IMR-90 (cell line): ENCODE data around the gene TOMM20L. TPM values are rescaled to one million over a fixed set of nuclear protein-coding genes. Genes with fewer than 3 reads are reported as not detected.

Experiments
- ATAC-seq: fragments of 200-7000 bp; cut with Tn5 transposase; 2 replicates; pipeline ENCODE4 v1.9.1; 2020; ENCODE audit warnings: low read depth, mild to moderate bottlenecking, moderate library complexity
- BruUV-seq: library from RNA; stranded (reverse); fragments of 400-500 nt; replicated peaks from 2 replicates; lab custom pipeline; 2021; lab: Mats Ljungman, UMichigan
- CTCF ChIA-PET: fragments of 300-600 bp; formaldehyde crosslinking; extraction: SDS; loops from one replicate; lab custom pipeline; 2021; ENCODE audit warnings: antibody characterized with exemption; lab: Yijun Ruan, JAX
- POLR2A ChIA-PET: fragments of 300-600 bp; sonication (Branson Sonifier 250); formaldehyde crosslinking; loops from one replicate; lab custom pipeline; 2022; ENCODE audit warnings: antibody characterized with exemption; ENCODE audit not compliant: unreplicated experiment; lab: Charles Lee
- DNase-seq: peaks from one replicate; pipeline ENCODE4 v3.0.0; 2013
- H2AFZ ChIP-seq: replicated peaks from 2 replicates; pipeline ENCODE3; 2013; ENCODE audit warnings: low read length, mild to moderate bottlenecking; ENCODE audit not compliant: poor library complexity
- H2AK5ac ChIP-seq: 2 replicates; pipeline ENCODE4 v1.6.1; 2013; ENCODE audit warnings: low read depth, low read length, inconsistent platforms
- H2AK9ac ChIP-seq: replicated peaks from 2 replicates; pipeline ENCODE3; 2013; ENCODE audit warnings: mild to moderate bottlenecking, low read depth, low read length, moderate library complexity; ENCODE audit not compliant: poor library complexity
- H2BK120ac ChIP-seq: 2 replicates; pipeline ENCODE4 v1.6.1; 2013; ENCODE audit warnings: low read depth, low read length, inconsistent platforms
- H2BK15ac ChIP-seq: 3 replicates; pipeline ENCODE4 v1.6.1; 2013; ENCODE audit warnings: low read depth, low read length, inconsistent platforms
- H2BK20ac ChIP-seq: 2 replicates; pipeline ENCODE4 v1.6.1; 2013; ENCODE audit warnings: low read depth, mild to moderate bottlenecking, inconsistent platforms, low read length, moderate library complexity
- H2BK5ac ChIP-seq: 2 replicates; pipeline ENCODE4 v1.6.1; 2013; ENCODE audit warnings: mild to moderate bottlenecking, low read depth, low read length, inconsistent platforms; ENCODE audit not compliant: poor library complexity, severe bottlenecking
- H3K14ac ChIP-seq: replicated peaks from 2 replicates; pipeline ENCODE4 v1.6.1; 2013; ENCODE audit warnings: low read depth, low read length, inconsistent platforms
- H3K18ac ChIP-seq: 2 replicates; pipeline ENCODE4 v1.6.1; 2013; ENCODE audit warnings: low read depth, low read length, control low read depth
- H3K23ac ChIP-seq: 2 replicates; pipeline ENCODE4 v1.6.1; 2013; ENCODE audit warnings: low read depth, low read length, inconsistent platforms
- H3K27ac ChIP-seq: 2 replicates; pipeline ENCODE4 v1.5.1; 2013; ENCODE audit warnings: mild to moderate bottlenecking, control low read depth, low read length; ENCODE audit not compliant: insufficient read depth
- H3K27me3 ChIP-seq: 2 replicates; pipeline ENCODE4 v1.6.1; 2013; ENCODE audit warnings: low read length; ENCODE audit not compliant: control insufficient read depth, insufficient read depth
- H3K36me3 ChIP-seq: 2 replicates; pipeline ENCODE4 v1.6.1; 2013; ENCODE audit warnings: low read length, mixed read lengths; ENCODE audit not compliant: control insufficient read depth, insufficient read depth
- H3K4ac ChIP-seq: 2 replicates; pipeline ENCODE4 v1.6.1; 2013; ENCODE audit warnings: low read depth, low read length, inconsistent platforms
- H3K4me1 ChIP-seq: 2 replicates; pipeline ENCODE4 v1.6.1; 2013; ENCODE audit warnings: low read length, mixed read lengths; ENCODE audit not compliant: control insufficient read depth, insufficient read depth
- H3K4me2 ChIP-seq: 2 replicates; pipeline ENCODE4 v1.6.1; 2013; ENCODE audit warnings: low read depth, mild to moderate bottlenecking, control low read depth, low read length, moderate library complexity
- H3K4me3 ChIP-seq: 2 replicates; pipeline ENCODE4 v1.5.1; 2013; ENCODE audit warnings: low read depth, mild to moderate bottlenecking, control low read depth, low read length, moderate library complexity; ENCODE audit not compliant: insufficient read depth
- H3K56ac ChIP-seq: 2 replicates; pipeline ENCODE4 v1.6.1; 2013; ENCODE audit warnings: low read length, inconsistent platforms; ENCODE audit not compliant: insufficient read depth; ENCODE audit errors: extremely low read depth
- H3K79me1 ChIP-seq, 2 experiments: 2 replicates each; pipeline ENCODE4 v1.6.1; 2013; ENCODE audit warnings: low read length in 2 of 2, inconsistent platforms in 1 of 2, low read depth in 1 of 2
- H3K9ac ChIP-seq: 2 replicates; pipeline ENCODE4 v1.6.1; 2013; ENCODE audit warnings: low read depth, low read length, control low read depth
- H3K9me1 ChIP-seq: 2 replicates; pipeline ENCODE4 v1.6.1; 2013; ENCODE audit warnings: low read length, inconsistent platforms; ENCODE audit not compliant: insufficient read depth
- H3K9me3 ChIP-seq: 2 replicates; pipeline ENCODE4 v1.6.1; 2013; ENCODE audit warnings: low read length; ENCODE audit not compliant: control insufficient read depth, insufficient read depth
- H4K20me1 ChIP-seq: 2 replicates; pipeline ENCODE4 v1.6.1; 2013; ENCODE audit warnings: low read length, inconsistent platforms; ENCODE audit not compliant: insufficient read depth
- H4K5ac ChIP-seq: 2 replicates; pipeline ENCODE4 v1.6.1; 2013; ENCODE audit warnings: mild to moderate bottlenecking, low read depth, low read length, control low read depth
- H4K8ac ChIP-seq, 2 experiments: 2 replicates each; pipeline ENCODE4 v1.6.1; 2013; ENCODE audit warnings: low read depth in 2 of 2, low read length in 2 of 2, control low read depth in 1 of 2, inconsistent platforms in 1 of 2
- H4K91ac ChIP-seq: 2 replicates; pipeline ENCODE4 v1.6.1; 2013; ENCODE audit warnings: low read depth, low read length, inconsistent platforms; ENCODE audit not compliant: insufficient read depth
- BHLHE40 ChIP-seq: fragments of 150-350 bp; IDR thresholded peaks from 2 replicates; pipeline ENCODE4 v1.6.1; 2016; ENCODE audit warnings: mild to moderate bottlenecking, low read depth, low read length
- CEBPB ChIP-seq: IDR thresholded peaks from 2 replicates; pipeline ENCODE4 v1.6.1; 2012; ENCODE audit warnings: low read depth, low read length, improper control_type of control experiment
- CHD1 ChIP-seq: IDR thresholded peaks from 2 replicates; pipeline ENCODE4 v1.6.1; 2012; ENCODE audit warnings: low read depth, low read length, improper control_type of control experiment
- MAFK ChIP-seq: IDR thresholded peaks from 2 replicates; pipeline ENCODE4 v1.6.1; 2012; ENCODE audit warnings: low read depth, low read length, improper control_type of control experiment
- MAZ ChIP-seq: IDR thresholded peaks from 2 replicates; pipeline ENCODE4 v1.6.1; 2012; ENCODE audit warnings: low read depth, mild to moderate bottlenecking, low read length, improper control_type of control experiment, moderate library complexity, borderline replicate concordance
- MXI1 ChIP-seq: IDR thresholded peaks from 2 replicates; pipeline ENCODE4 v1.6.1; 2012; ENCODE audit warnings: low read depth, mild to moderate bottlenecking, low read length, moderate library complexity, borderline replicate concordance
- NFE2L2 ChIP-seq: fragments of 150-350 bp; IDR thresholded peaks from 2 replicates; pipeline ENCODE4 v1.6.1; 2016; ENCODE audit warnings: low read depth, mild to moderate bottlenecking, low read length
- POLR2A ChIP-seq: IDR thresholded peaks from 2 replicates; pipeline ENCODE4 v1.6.1; 2012; ENCODE audit warnings: mild to moderate bottlenecking, low read depth, low read length
- RAD21 ChIP-seq: IDR thresholded peaks from 2 replicates; pipeline ENCODE4 v1.6.1; 2012; ENCODE audit warnings: low read length, improper control_type of control experiment
- SMC3 ChIP-seq: fragments of 150-350 bp; IDR thresholded peaks from 2 replicates; pipeline ENCODE4 v1.6.1; 2016; ENCODE audit warnings: low read depth, mild to moderate bottlenecking, antibody characterized with exemption, low read length, moderate library complexity
- WGBS, 2 experiments: methylation state at CpG; one replicate each; pipeline versions ENCODE4 v1.1.5 to v1.1.7; 2013; ENCODE audit warnings: missing lambda C conversion rate in 2 of 2; ENCODE audit not compliant: insufficient read length in 1 of 2; ENCODE audit errors: extremely low coverage in 2 of 2; 5-methylcytosine and 5-hydroxymethylcytosine counted together
- dilution Hi-C: fragments of 300-500 bp; cut with HindIII; formaldehyde crosslinking; loops from one replicate; pipeline ENCODE4 v1.14.3; 2018; ENCODE audit warnings: low sequenced_read_pairs; ENCODE audit not compliant: unreplicated experiment
- in situ Hi-C: fragments of 300-500 bp; cut with MboI; formaldehyde crosslinking; loops from 3 replicates; pipeline ENCODE4 v1.14.3; 2019; ENCODE audit warnings: low sequenced_read_pairs, inconsistent platforms, mixed read lengths
- intact Hi-C: fragments of 100-400 bp; cut with micrococcal nuclease; formaldehyde crosslinking; loops from 2 replicates; pipeline ENCODE4 v1.10.0; 2022
- polyA plus RNA-seq, 3 experiments: library from polyadenylated mRNA; depleted of rRNA; stranded (reverse); fragments of >200 nt; gene quantifications; 2 replicates each; pipeline ENCODE4 v1.2.3, GENCODE V29; 2012; ENCODE audit warnings: low replicate concordance in 1 of 3
- total RNA-seq: library from RNA; depleted of rRNA; stranded (reverse); fragments of >200 nt; gene quantifications from 2 replicates; pipeline ENCODE4 v1.2.3, GENCODE V29; 2012
- TF ChIP-seq, protein P1 (sequence below): fragments of 150-350 bp; IDR thresholded peaks from 2 replicates; pipeline ENCODE4 v1.6.1; 2017; ENCODE audit warnings: mild to moderate bottlenecking, antibody characterized with exemption, low read length, low read depth
- TF ChIP-seq, protein P2 (sequence below): fragments of 150-350 bp; IDR thresholded peaks from 2 replicates; pipeline ENCODE4 v1.6.1; 2016; ENCODE audit warnings: low read depth, mild to moderate bottlenecking, low read length, moderate library complexity, borderline replicate concordance
- TF ChIP-seq, protein P3 (sequence below): conservative IDR thresholded peaks from 2 replicates; pipeline ENCODE4 v1.5.1; 2012; ENCODE audit warnings: mild to moderate bottlenecking, low read depth, low read length, improper control_type of control experiment

Gene TOMM20L
- total and polyA plus RNA-seq, 2 of the 4 experiments (the other 2 are of a cell fraction) = not detected

DNA sequence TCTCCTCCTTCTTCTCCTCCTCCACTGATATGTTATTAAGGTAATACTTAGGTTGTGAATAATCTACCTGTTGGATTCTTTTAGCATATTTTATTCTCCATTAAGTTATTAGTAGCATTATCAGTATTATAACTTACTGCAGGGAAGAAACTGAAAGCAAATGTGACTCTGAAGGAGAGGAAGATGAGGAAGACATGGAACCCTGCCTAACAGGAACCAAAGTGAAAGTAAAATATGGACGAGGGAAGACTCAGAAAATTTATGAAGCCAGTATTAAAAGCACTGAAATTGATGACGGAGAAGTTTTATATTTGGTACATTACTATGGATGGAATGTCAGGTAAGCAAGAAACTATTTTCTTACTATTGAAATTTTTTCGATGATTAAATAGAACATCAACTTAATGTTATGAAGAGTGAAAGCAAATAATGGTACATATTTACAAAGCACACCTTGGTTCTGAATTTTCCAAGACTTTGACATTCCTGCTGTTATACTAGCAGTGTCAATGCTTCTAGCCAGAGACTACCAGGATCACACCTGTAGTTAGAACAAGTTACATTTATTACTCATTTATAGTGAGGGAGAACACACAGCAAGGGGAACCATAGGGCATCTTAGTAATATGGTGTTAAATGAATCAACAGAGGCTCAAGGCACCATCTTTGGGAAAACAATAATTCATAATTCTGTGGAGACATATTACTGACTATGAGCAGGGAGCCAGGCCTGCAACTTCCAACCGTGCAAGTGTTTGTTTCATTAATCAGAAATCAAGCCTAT, 42.0 kb upstream of the TOMM20L start:
- Histone ChIP-seq H2AFZ (no peak overlapping the region), H3K9ac (no peak overlapping the region), H3K4me1 (peaks cover 3% of the 10 kb centered on the region; the same call in 1 of the 2 replicates), H2BK15ac (no peak overlapping the region), H2AK5ac (no peak overlapping the region), H3K14ac (no peak overlapping the region), H3K18ac (no peak overlapping the region), H2AK9ac (no peak overlapping the region), H3K36me3 (peaks cover 14% of the 10 kb centered on the region), H3K4ac (no peak overlapping the region), H2BK5ac (no peak overlapping the region), H3K79me1 (peaks cover 0 to 2% of the 10 kb centered on the region in 2 experiments; a peak in 1 of 4 replicates), H3K4me2 (peak overlapping the region; percentile 37; the same call in 1 of the 2 replicates), H2BK20ac (no peak overlapping the region), H3K23ac (no peak overlapping the region), H3K9me3 (no peaks in the 10 kb centered on the region), H3K27me3 (no peaks in the 10 kb centered on the region), H3K27ac (no peak overlapping the region), H4K91ac (no peak overlapping the region), H2BK120ac (no peak overlapping the region), H3K56ac (no peak overlapping the region), H3K4me3 (no peak overlapping the region), H4K8ac (no peak overlapping the region), H4K5ac (no peak overlapping the region), H3K9me1 (no peaks in the 10 kb centered on the region), H4K20me1 (no peaks in the 10 kb centered on the region)
- CTCF ChIA-PET = no interaction called here
- POLR2A ChIA-PET = no interaction called here
- in situ Hi-C loops = no loop called here
- no peak for ATAC-seq
- no peak for DNase-seq
- no TSS peak for BruUV-seq
- no CpG with 5 or more reads among the region's 4 CpGs for WGBS, 2 experiments
- intact Hi-C loops = no loop called here
- TF ChIP-seq, protein P1, sequence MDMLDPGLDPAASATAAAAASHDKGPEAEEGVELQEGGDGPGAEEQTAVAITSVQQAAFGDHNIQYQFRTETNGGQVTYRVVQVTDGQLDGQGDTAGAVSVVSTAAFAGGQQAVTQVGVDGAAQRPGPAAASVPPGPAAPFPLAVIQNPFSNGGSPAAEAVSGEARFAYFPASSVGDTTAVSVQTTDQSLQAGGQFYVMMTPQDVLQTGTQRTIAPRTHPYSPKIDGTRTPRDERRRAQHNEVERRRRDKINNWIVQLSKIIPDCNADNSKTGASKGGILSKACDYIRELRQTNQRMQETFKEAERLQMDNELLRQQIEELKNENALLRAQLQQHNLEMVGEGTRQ = no peak
- TF ChIP-seq BHLHE40 = no peak
- no peak for TF ChIP-seq SMC3
- TF ChIP-seq, protein P2, sequence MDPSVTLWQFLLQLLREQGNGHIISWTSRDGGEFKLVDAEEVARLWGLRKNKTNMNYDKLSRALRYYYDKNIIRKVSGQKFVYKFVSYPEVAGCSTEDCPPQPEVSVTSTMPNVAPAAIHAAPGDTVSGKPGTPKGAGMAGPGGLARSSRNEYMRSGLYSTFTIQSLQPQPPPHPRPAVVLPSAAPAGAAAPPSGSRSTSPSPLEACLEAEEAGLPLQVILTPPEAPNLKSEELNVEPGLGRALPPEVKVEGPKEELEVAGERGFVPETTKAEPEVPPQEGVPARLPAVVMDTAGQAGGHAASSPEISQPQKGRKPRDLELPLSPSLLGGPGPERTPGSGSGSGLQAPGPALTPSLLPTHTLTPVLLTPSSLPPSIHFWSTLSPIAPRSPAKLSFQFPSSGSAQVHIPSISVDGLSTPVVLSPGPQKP = no peak
- no peak for TF ChIP-seq RAD21
- no peak for TF ChIP-seq MAFK
- TF ChIP-seq POLR2A = no peak
- no peak for TF ChIP-seq MAZ
- no peak for TF ChIP-seq CHD1
- no peak for TF ChIP-seq CEBPB
- no peak for TF ChIP-seq MXI1
- TF ChIP-seq, protein P3, sequence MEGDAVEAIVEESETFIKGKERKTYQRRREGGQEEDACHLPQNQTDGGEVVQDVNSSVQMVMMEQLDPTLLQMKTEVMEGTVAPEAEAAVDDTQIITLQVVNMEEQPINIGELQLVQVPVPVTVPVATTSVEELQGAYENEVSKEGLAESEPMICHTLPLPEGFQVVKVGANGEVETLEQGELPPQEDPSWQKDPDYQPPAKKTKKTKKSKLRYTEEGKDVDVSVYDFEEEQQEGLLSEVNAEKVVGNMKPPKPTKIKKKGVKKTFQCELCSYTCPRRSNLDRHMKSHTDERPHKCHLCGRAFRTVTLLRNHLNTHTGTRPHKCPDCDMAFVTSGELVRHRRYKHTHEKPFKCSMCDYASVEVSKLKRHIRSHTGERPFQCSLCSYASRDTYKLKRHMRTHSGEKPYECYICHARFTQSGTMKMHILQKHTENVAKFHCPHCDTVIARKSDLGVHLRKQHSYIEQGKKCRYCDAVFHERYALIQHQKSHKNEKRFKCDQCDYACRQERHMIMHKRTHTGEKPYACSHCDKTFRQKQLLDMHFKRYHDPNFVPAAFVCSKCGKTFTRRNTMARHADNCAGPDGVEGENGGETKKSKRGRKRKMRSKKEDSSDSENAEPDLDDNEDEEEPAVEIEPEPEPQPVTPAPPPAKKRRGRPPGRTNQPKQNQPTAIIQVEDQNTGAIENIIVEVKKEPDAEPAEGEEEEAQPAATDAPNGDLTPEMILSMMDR = no peak
- no peak for TF ChIP-seq NFE2L2
- dilution Hi-C loops = no loop called here
